Spleen (tissue), 11 donors: ENCODE measurements around the gene TACR1. TPM values are rescaled to one million over a fixed set of nuclear protein-coding genes. Genes with fewer than 3 reads are reported as not detected.

Experiments
- DNase-seq: peaks from one replicate; pipeline ENCODE4 v3.0.0-alpha.2; 2020
- H3K27ac ChIP-seq, 8 donors: fragments of 200-600 bp; sonication (generic) in 7 of 8; 1 replicate in 4 of 8; 2 replicates in 4 of 8; pipeline versions ENCODE4 v1.5.0 to v1.8.0; 2016 to 2021; ENCODE audit warnings: inconsistent platforms in 4 of 8, mild to moderate bottlenecking in 4 of 8, moderate library complexity in 1 of 8
- H3K27me3 ChIP-seq, 7 donors: fragments of 200-600 bp; sonication (generic) in 6 of 7; replicated peaks in 1 of 7; 1 replicate in 4 of 7; 2 replicates in 3 of 7; pipeline versions ENCODE4 v1.5.0 to v1.8.0; 2016 to 2021; ENCODE audit warnings: inconsistent platforms in 3 of 7, mild to moderate bottlenecking in 1 of 7
- H3K36me3 ChIP-seq, 6 donors: fragments of 200-600 bp; sonication (generic) in 5 of 6; 1 replicate in 4 of 6; 2 replicates in 2 of 6; pipeline versions ENCODE4 v1.5.0 to v1.8.0; 2016 to 2021; ENCODE audit warnings: inconsistent platforms in 2 of 6
- H3K4me1 ChIP-seq, 6 donors: fragments of 200-600 bp; sonication (generic) in 5 of 6; 1 replicate in 3 of 6; 2 replicates in 3 of 6; pipeline versions ENCODE4 v1.5.0 to v1.8.0; 2016 to 2021; ENCODE audit warnings: inconsistent platforms in 3 of 6
- H3K4me3 ChIP-seq, 8 donors: fragments of 200-600 bp; sonication (generic) in 7 of 8; 1 replicate in 4 of 8; 2 replicates in 4 of 8; pipeline versions ENCODE4 v1.5.0 to v1.8.0; 2016 to 2021; ENCODE audit warnings: inconsistent platforms in 4 of 8, mild to moderate bottlenecking in 4 of 8, moderate library complexity in 2 of 8
- H3K9me3 ChIP-seq, 8 donors: fragments of 200-600 bp; sonication (generic) in 7 of 8; 1 replicate in 4 of 8; 2 replicates in 4 of 8; pipeline versions ENCODE4 v1.5.0 to v1.8.0; 2016 to 2021; ENCODE audit warnings: inconsistent platforms in 4 of 8
- CTCF ChIP-seq, 11 experiments: fragments of 200-600 bp in 7 of 11; fragments of 450-650 bp in 4 of 11; sonication (generic) in 4 of 11; IDR thresholded peaks in 8 of 11; conservative IDR thresholded peaks in 3 of 11; 1 replicate in 7 of 11; 2 replicates in 4 of 11; pipeline versions ENCODE4 v1.4.0 to v1.8.0; 2016 to 2021; ENCODE audit warnings: antibody characterized with exemption in 11 of 11, inconsistent platforms in 4 of 11, mild to moderate bottlenecking in 1 of 11
- POLR2A ChIP-seq, 3 donors: fragments of 450-650 bp; IDR thresholded peaks; one replicate each; pipeline ENCODE4 v1.5.1; 2017; ENCODE audit warnings: antibody characterized with exemption in 3 of 3, mild to moderate bottlenecking in 1 of 3
- POLR2AphosphoS5 ChIP-seq, 3 donors: sonication (generic); formaldehyde crosslinking; IDR thresholded peaks; one replicate each; pipeline ENCODE4 v1.5.1; 2017; ENCODE audit warnings: antibody characterized with exemption in 3 of 3
- WGBS, 5 donors: extraction: QIAGEN DNeasy Blood & Tissue Kit in 3 of 5; methylation state at CpG; one replicate each; pipeline versions ENCODE4 v1.1.5 to v1.1.7; 2013 to 2018; 5-methylcytosine and 5-hydroxymethylcytosine counted together
- intact Hi-C: fragments of 100-400 bp; cut with DNase I; formaldehyde crosslinking; loops from one replicate; pipeline ENCODE4 v1.15.0; 2023; ENCODE audit warnings: low total_unique reads
- polyA plus RNA-seq, 3 donors: library from polyadenylated mRNA; stranded (reverse); fragments of 200-250 nt; gene quantifications; one replicate each; pipeline ENCODE4 v1.2.1, GENCODE V29; 2013
- total RNA-seq, 7 donors: library from RNA; depleted of rRNA in 3 of 7; stranded (reverse); fragments of >200 nt in 3 of 7; fragmentation: NEBNext Ultra II Directional in 4 of 7; extraction: Animal tissue kit (Norgen Biotek cat#: 25700) in 4 of 7; gene quantifications; one replicate each; pipeline versions ENCODE4 v1.1.0 to v1.2.1, GENCODE V29; 2016 to 2021
- donor health status: healthy with polysubstance abuse.
- donor health status: DM: no; HTN: no; CAD: no; lungs with moderate emphysema.
- donor health status: DM: no; HTN: no; CAD: no.
- donor health status: Bipolar disorder and iron deficiency.
- donor health status: healthy.
- donor health status: DM: no; HTN: no; CAD: no.
- donor health status: DM: yes; HTN: yes; CAD: no.

TACR1 gene
- total and polyA plus RNA-seq, 10 donors: 0.02 to 0.28 (median 0.13) TPM; not detected in 3

DNA sequence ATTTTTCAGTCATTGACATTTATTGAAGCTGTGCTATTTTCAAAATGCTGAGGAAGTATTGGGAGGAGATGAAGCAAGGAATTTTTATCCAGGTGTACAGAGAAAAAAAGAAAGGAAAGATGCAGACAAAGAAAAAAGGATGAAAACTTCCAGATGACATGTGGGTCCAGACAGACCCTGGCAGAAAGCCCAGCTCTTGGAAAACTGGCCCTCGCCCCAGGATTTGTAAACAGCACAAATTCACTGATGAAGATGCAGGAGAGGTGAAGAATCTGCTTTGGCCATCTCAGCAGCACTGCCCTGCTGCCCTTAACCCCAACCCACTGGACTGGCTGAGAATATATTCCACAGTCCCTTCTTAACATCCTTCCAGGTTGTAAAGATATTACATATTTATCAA lies 12.5 kb downstream of the TACR1 start:
- no peak overlapping the region for H3K27ac ChIP-seq
- intact Hi-C loops: no loop called here
- no peak for DNase-seq
- no peak for TF ChIP-seq POLR2AphosphoS5 (IDR thresholded peaks at IDR 0.05)
- no peak for TF ChIP-seq CTCF (IDR thresholded peaks at IDR 0.05 in 8 of 11, conservative IDR thresholded peaks at IDR 0.05 in 3 of 11)
- TF ChIP-seq POLR2A (IDR thresholded peaks at IDR 0.05): no peak
- no peaks in the 10 kb centered on the region for H3K4me1 ChIP-seq
- no peaks in the 10 kb centered on the region for H3K27me3 ChIP-seq
- H3K36me3 ChIP-seq: no peaks in the 10 kb centered on the region
- no peak overlapping the region for H3K4me3 ChIP-seq
- 63 to 96% (median 78%) methylated on average over 1 of the region's 1 CpG for WGBS, 5 donors
- no peaks in the 10 kb centered on the region for H3K9me3 ChIP-seq

GRCh38 chr2:75182606-75183005 lies 16.7 kb downstream of the TACR1 start:
- Histone ChIP-seq H3K27ac (no peak overlapping the region), H3K27me3 (no peaks in the 10 kb centered on the region), H3K36me3 (no peaks in the 10 kb centered on the region), H3K4me1 (no peaks in the 10 kb centered on the region), H3K9me3 (no peaks in the 10 kb centered on the region), H3K4me3 (no peak overlapping the region)
- intact Hi-C loops: no loop called here
- DNase-seq: no peak
- whole genome bisulfite sequencing, 5 donors: 90 to 96% (median 94%) methylated on average over 3 of the region's 3 CpGs
- TF ChIP-seq POLR2AphosphoS5 (IDR thresholded peaks at IDR 0.05) (no peak), CTCF (IDR thresholded peaks at IDR 0.05 in 8 of 11, conservative IDR thresholded peaks at IDR 0.05 in 3 of 11) (no peak), POLR2A (IDR thresholded peaks at IDR 0.05) (no peak)

DNA sequence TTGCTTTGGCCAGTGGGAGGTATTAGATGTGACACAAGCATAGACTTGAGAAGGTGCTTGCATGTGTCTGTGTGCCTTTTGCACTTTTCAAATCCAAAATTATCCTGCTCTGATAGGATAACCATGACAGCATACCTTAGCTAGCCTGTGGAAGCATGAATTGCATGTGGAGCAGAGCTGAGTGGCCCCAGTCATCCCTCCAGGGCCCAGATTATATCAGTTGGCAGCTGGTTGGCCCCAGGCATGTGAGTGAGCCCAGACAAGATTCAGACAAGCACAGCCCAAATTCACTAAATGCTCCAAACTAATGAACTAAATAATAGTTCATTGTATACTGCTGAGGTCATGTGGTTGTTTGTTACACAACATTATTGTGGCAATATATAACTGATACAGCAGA lies 18.8 kb downstream of the TACR1 start:
- no peak for TF ChIP-seq POLR2AphosphoS5 (IDR thresholded peaks at IDR 0.05)
- TF ChIP-seq CTCF (IDR thresholded peaks at IDR 0.05 in 8 of 11, conservative IDR thresholded peaks at IDR 0.05 in 3 of 11): no peak
- TF ChIP-seq POLR2A (IDR thresholded peaks at IDR 0.05): no peak
- intact Hi-C loops: no loop called here
- Histone ChIP-seq H3K4me1 (no peaks in the 10 kb centered on the region), H3K9me3 (no peaks in the 10 kb centered on the region), H3K4me3 (no peak overlapping the region), H3K27me3 (no peaks in the 10 kb centered on the region), H3K27ac (no peak overlapping the region), H3K36me3 (no peaks in the 10 kb centered on the region)
- DNase-seq: no peak

- WGBS, 5 donors: 60 to 79% (median 72%) methylated on average over 2 of the region's 2 CpGs
- no peak for DNase-seq
Measured at GRCh38 chr2:75177427-75177826, 21.9 kb downstream of the TACR1 start.

More at GRCh38 chr2:75177427-75177826, 21.9 kb downstream of the TACR1 start:
- H3K9me3 ChIP-seq: no peaks in the 10 kb centered on the region
- TF ChIP-seq CTCF (IDR thresholded peaks at IDR 0.05 in 8 of 11, conservative IDR thresholded peaks at IDR 0.05 in 3 of 11) (no peak), POLR2AphosphoS5 (IDR thresholded peaks at IDR 0.05) (no peak)
- no peaks in the 10 kb centered on the region for H3K27me3 ChIP-seq
- H3K4me3 ChIP-seq: no peak overlapping the region
- no peaks in the 10 kb centered on the region for H3K4me1 ChIP-seq
- no peaks in the 10 kb centered on the region for H3K36me3 ChIP-seq
- intact Hi-C loops: no loop called here
- no peak overlapping the region for H3K27ac ChIP-seq
